GM12872 (cell line): ENCODE measurements around the gene SHPK.

ENCODE experiments used
- CTCF ChIP-seq: IDR thresholded peaks from 3 replicates; pipeline ENCODE4 v1.5.1; 2011; ENCODE audit warnings: low read depth, mild to moderate bottlenecking, low read length, moderate library complexity; ENCODE audit not compliant: insufficient read depth

The SHPK gene

GRCh38 chr17:3658784-3659449, 22.9 kb upstream of the SHPK start:
- TF ChIP-seq CTCF = no peak

DNA sequence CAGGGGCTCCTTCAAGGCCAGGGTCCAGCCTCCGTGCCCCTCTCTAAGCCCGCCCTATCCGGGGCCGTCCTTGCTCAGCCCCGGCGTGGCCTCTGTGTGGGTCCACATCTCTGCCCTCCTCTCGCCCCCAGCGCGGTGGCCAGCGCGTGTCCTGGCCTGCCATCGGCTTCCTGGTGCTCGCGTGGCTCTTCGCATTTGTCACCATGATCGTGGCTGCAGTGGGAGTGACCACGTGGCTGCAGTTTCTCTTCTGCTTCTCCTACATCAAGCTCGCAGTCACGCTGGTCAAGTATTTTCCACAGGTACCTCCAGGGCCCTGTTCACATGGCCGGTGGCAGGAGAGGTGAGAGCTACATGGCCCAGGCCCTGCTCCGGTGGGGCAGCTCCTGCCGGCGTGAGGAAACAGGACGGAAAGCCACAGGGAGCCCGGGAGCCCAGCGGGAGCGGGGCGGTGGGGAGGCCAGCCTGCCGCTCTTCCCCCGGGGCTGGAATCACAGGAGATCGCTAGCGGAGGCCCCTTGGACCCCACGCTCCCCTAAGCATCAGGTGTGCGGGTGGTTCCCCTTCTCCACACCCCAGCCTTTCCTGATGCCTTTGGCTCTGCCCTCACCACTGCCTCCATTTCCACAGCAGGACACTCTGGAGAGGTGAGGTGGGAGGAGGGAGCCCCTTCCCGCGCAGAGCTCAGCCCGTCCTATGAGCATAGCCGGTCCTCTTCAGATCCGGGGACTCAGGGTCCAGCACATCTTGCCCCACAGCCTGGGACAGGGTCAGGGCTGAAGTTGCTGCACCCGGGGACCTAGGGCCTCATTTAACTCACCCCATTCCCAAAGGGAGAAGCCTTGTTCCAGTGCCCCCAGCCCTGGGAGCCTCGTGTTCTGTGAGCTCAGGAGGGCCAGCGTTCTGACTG, 22.1 kb upstream of the SHPK start:
- TF ChIP-seq CTCF = no peak

DNA sequence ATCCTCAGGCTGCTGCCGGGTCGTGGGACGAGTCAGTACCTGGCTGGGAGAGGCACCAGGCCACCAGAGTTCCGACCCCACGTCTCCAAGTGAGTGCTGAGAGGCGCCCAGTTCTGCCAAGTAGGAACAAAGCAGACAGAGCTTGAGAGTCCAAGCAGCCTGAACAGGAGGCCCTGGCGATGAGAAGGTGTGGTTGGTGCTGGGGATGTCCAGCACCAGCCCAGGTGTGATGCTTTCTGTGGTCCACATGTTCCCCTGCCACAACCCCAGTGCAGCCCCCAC, 21.5 kb upstream of the SHPK start:
- no peak for TF ChIP-seq CTCF

DNA sequence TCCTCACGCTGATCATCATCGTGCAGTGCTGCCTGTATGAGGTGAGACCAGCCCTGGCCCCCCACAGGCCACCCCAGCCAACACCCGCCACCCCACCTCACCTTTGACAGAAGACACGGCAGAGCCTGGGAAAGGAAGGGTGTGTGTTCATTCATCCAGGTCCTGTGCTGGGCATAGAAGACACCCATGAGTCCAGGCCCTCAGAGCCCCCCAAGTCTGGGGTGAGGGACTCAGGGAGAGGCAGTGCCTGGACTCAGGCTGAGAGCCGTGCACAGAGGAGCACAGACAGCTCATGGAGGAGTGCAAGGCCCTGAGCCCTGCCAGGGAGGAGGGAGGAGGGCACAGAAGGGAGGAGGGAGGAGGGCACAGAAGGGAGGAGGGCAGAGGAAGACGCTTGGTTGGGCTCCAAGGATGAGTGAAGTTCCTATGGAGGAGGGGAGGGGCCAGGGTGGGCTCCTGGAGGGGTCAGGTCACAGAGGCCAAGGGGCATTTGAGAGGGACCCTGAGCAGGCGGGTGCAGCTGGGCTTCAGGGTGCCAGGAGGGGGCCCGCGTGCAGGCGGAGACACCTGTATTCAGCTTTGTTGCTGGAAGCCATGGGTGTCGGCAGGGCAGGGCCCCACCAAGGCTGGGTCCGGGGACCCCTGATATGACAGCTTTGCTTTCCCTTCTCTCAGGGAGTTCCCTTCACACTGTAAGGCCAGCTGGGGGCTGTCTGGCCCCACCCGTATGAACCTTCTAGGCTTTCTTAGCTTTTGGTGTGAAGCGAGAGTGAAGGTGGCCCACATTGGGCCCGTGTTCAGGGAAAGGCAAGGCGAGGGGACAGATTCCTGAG, 20.9 kb upstream of the SHPK start:
- no peak for TF ChIP-seq CTCF

GRCh38 chr17:3656353-3656752, 20.3 kb upstream of the SHPK start:
- TF ChIP-seq CTCF = no peak

GRCh38 chr17:3655766-3656165, 19.7 kb upstream of the SHPK start:
- no peak for TF ChIP-seq CTCF
